ENCODE measurements around the gene RHEB. TPM values are rescaled to one million over a fixed set of nuclear protein-coding genes. Genes with fewer than 3 reads are reported as not detected.

Gene RHEB
- polyA plus RNA-seq, 1 experiment, result 154 TPM

DNA sequence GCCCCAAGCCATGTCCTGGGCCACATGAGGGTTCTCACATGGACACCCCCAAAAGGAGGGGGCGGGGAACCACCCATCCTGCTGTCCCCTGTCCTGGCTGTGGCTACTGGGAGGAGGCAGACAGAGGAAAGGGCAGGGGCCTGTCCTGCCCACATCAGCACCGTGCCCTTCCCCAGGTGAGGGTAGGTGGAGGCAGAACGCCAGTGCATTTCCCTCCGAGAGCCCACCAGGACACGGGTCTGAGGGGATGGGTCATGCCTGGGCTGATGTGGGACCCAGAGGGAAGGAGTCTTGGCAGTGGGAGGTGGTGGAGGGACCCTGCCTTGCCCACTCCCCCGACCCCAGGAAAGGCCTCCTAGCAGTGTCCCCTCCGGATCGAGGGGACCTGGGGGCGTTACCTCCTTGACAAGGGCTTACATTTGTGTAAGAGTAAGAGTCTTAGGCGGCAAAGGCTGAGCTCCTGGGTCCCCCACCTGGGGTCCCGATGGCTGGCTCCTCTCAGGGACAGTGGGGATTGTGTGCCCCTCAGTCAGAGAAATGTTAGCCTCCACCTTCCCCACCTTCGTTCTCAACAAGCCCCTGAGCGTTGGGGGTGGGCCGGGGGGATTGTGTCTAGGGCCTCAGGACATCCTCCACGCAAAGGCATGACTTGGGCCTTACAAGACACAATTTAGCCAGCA, 85.8 kb downstream of the RHEB start:
- POLR2A ChIA-PET, result no interaction called here
- no peak for DNase-seq (ENCODE audit: low read depth, low spot score)
- TF ChIP-seq, protein P1, sequence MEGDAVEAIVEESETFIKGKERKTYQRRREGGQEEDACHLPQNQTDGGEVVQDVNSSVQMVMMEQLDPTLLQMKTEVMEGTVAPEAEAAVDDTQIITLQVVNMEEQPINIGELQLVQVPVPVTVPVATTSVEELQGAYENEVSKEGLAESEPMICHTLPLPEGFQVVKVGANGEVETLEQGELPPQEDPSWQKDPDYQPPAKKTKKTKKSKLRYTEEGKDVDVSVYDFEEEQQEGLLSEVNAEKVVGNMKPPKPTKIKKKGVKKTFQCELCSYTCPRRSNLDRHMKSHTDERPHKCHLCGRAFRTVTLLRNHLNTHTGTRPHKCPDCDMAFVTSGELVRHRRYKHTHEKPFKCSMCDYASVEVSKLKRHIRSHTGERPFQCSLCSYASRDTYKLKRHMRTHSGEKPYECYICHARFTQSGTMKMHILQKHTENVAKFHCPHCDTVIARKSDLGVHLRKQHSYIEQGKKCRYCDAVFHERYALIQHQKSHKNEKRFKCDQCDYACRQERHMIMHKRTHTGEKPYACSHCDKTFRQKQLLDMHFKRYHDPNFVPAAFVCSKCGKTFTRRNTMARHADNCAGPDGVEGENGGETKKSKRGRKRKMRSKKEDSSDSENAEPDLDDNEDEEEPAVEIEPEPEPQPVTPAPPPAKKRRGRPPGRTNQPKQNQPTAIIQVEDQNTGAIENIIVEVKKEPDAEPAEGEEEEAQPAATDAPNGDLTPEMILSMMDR (IDR thresholded peaks at IDR 0.05; ENCODE audit: low read depth, low read length), result no peak

DNA sequence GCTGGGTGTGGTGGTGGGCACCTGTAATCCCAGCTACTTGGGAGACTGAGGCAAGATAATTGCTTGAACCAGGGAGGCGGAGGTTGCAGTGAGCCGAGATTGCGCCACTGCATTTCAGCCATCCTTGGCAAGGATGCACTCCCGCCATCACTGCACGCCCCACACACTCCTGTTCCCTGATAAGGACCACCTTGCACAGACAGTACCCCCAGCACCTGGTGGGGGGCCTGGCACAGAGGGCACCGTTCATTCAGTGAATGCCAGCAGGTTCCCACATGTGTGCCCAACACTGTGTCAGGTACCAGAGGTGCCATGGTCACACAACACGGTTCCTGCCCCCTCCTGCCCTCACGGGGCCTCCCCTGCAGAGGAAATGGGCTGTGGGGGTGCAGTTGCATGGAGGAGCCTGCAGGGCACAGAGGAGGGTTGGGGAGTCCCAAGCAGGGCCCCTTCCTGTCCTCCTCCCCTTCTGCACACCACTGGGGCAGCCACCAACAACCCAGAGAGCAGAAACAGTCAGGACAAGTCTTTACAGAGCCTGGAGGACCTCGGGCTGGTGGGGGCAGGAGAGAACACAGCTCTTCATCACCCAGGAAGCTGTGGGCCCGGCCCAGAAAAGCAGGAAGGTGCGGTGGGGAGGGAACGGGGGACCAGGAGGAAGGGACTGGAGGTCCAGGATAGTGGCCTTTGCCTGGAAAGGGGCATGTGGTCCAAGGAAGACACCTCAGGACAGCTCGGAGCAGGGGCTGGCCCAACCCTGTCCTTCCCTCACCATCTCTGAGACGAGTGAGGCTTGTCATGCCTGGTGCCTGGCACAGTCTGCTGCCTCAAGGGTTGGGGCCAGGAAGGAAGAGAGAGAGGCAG, 86.8 kb downstream of the RHEB start:
- H3K27me3 ChIP-seq (ENCODE audit: control insufficient read depth, insufficient read depth, low read length), result peaks cover 3% of the 10 kb centered on the region
- POLR2A ChIA-PET, result no interaction called here
- no peaks in the 10 kb centered on the region; the same call in 1 of the 2 replicates for H3K9me3 ChIP-seq (ENCODE audit: control insufficient read depth, insufficient read depth, low read length)
- TF ChIP-seq, protein P1 (IDR thresholded peaks at IDR 0.05; ENCODE audit: low read depth, low read length), result peak; percentile 20; the same call in 1 of the 2 replicates
- no peak for DNase-seq (ENCODE audit: low read depth, low spot score)
- no peak overlapping the region for H3K4me3 ChIP-seq (ENCODE audit: low read depth, low read length)
- CTCF ChIA-PET, result no interaction called here
- no peak overlapping the region for H3K27ac ChIP-seq (ENCODE audit: low read depth, low read length)

More for the DNA sequence above, 85.8 kb downstream of the RHEB start:
- H3K4me3 ChIP-seq (ENCODE audit: low read depth, low read length), result no peak overlapping the region
- H3K27ac ChIP-seq (ENCODE audit: low read depth, low read length), result no peak overlapping the region
- CTCF ChIA-PET, result no interaction called here
- H3K9me3 ChIP-seq (ENCODE audit: control insufficient read depth, insufficient read depth, low read length), result no peaks in the 10 kb centered on the region; the same call in 1 of the 2 replicates
- peaks cover 4% of the 10 kb centered on the region for H3K27me3 ChIP-seq (ENCODE audit: control insufficient read depth, insufficient read depth, low read length)

DNA sequence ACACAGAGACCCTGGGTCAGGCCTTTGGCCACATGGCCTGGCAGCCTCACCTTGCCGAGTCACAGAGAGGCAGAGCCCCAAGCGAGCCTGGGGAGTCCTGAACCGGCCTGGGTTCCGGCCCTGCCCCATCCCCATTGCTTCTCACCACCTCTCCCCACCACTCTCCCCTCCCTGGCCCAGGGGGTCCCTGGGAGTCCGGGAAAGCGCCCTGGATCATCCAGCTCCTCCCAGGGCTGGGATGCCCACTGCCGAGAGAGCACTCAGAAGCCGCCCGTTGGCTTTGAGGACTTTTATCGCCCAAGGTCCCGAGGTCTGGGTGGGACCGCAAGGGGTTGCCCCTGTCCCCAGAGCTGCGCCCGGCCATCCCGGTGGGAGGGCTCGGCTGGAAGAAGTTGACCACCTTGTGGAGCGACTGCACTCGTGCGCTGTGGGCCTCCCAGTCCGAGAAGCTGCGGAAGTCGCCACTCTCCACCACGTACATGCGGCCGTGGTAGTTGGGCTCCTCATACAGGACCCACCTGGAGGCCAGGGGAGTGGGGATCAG, 87.9 kb downstream of the RHEB start:
- ChIA-PET CTCF (interaction anchor here (0.6 kb wide), 1 partner anchor 83 kb away, joined by 3 read pairs; no protein-coding TSS in a partner anchor), POLR2A (no interaction called here)
- Histone ChIP-seq H3K9me3 (ENCODE audit: control insufficient read depth, insufficient read depth, low read length) (peaks cover 6% of the 10 kb centered on the region; the same call in 1 of the 2 replicates), H3K27ac (ENCODE audit: low read depth, low read length) (no peak overlapping the region), H3K4me3 (ENCODE audit: low read depth, low read length) (no peak overlapping the region), H3K27me3 (ENCODE audit: control insufficient read depth, insufficient read depth, low read length) (peaks cover 3% of the 10 kb centered on the region)
- TF ChIP-seq, protein P1 (IDR thresholded peaks at IDR 0.05; ENCODE audit: low read depth, low read length), result no peak
- no peak for DNase-seq (ENCODE audit: low read depth, low spot score)

DNA sequence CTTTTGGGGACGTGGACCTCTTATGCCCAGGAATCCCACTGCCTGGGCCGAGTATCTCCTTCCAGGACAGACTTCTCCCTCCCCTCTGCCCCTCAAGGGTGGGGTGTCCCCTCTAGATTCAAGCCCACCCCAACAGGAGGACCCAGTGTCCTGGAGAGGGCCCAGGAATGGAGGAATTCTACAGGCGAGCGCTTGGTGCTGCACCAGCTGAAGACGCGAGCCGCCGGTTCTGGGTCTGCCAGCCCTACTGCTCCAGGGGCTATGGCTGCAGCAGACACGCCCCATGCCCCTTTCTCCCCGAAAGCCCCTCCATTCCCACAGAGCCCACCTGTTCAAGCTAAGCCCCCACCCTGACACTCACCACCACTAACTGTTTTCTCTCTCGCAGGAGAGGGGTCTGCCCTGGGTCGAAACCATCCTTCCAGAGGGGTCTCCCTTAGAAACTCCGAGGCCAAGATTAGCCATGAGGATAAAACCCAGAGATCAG, 88.4 kb downstream of the RHEB start:
- POLR2A ChIA-PET, result no interaction called here
- Histone ChIP-seq H3K4me3 (ENCODE audit: low read depth, low read length) (no peak overlapping the region), H3K27ac (ENCODE audit: low read depth, low read length) (no peak overlapping the region), H3K27me3 (ENCODE audit: control insufficient read depth, insufficient read depth, low read length) (peaks cover 3% of the 10 kb centered on the region), H3K9me3 (ENCODE audit: control insufficient read depth, insufficient read depth, low read length) (peaks cover 6% of the 10 kb centered on the region; the same call in 1 of the 2 replicates)
- no peak for DNase-seq (ENCODE audit: low read depth, low spot score)
- TF ChIP-seq, protein P1 (IDR thresholded peaks at IDR 0.05; ENCODE audit: low read depth, low read length), result no peak
- CTCF ChIA-PET, result no interaction called here

All from AG04450 (cell line).